RPMI8226 (cell line): ENCODE results near the gene GNAQ.
"Not testable (repeated sequence)": the region's sequence is repeated elsewhere in the genome, so short reads cannot be mapped to it uniquely, and the experiment has no call there.

Experiments used
- DNase-seq: peaks from one replicate; pipeline ENCODE4 v3.0.0-alpha.2; 2015

GNAQ gene

GRCh38 chr9:77806741-77807140 lies 224.9 kb downstream of the GNAQ start:
- no peak for DNase-seq

- DNase-seq, result no peak
These were observed 225.8 kb downstream of the GNAQ start for GRCh38 chr9:77805810-77806209.

GRCh38 chr9:77803423-77803822 lies 228.2 kb downstream of the GNAQ start:
- no peak for DNase-seq

GRCh38 chr9:77802515-77803293 lies 228.9 kb downstream of the GNAQ start:
- no peak for DNase-seq

- DNase-seq, result no peak
These were observed 229.5 kb downstream of the GNAQ start for GRCh38 chr9:77802064-77802463.

- no peak for DNase-seq
These were observed 230.6 kb downstream of the GNAQ start for GRCh38 chr9:77800924-77801551.

- DNase-seq, result no peak
These were observed 233.5 kb downstream of the GNAQ start for GRCh38 chr9:77798140-77798539.

- no peak for DNase-seq
These were observed 236.6 kb downstream of the GNAQ start for GRCh38 chr9:77794985-77795384.

- no peak for DNase-seq
These were observed 237.8 kb downstream of the GNAQ start for GRCh38 chr9:77793849-77794248.

GRCh38 chr9:77789891-77790290 lies 241.7 kb downstream of the GNAQ start:
- no peak for DNase-seq

GRCh38 chr9:77785341-77785740 lies 246.3 kb downstream of the GNAQ start:
- no peak for DNase-seq

- DNase-seq, result no peak
These were observed 248.1 kb downstream of the GNAQ start for GRCh38 chr9:77783518-77783917.

GRCh38 chr9:77779010-77779409 lies 252.6 kb downstream of the GNAQ start:
- DNase-seq, result no peak

GRCh38 chr9:77773381-77773780 lies 258.2 kb downstream of the GNAQ start:
- DNase-seq, result no peak

GRCh38 chr9:77772646-77773045 lies 259.0 kb downstream of the GNAQ start:
- DNase-seq, result no peak

- no peak for DNase-seq
These were observed 260.4 kb downstream of the GNAQ start for GRCh38 chr9:77771171-77771570.

- DNase-seq, result no peak
These were observed 261.3 kb downstream of the GNAQ start for GRCh38 chr9:77770340-77770739.

- DNase-seq, result no peak
These were observed 262.4 kb downstream of the GNAQ start for GRCh38 chr9:77769246-77769645.

- no peak for DNase-seq
These were observed 265.0 kb downstream of the GNAQ start for GRCh38 chr9:77766587-77766986.

GRCh38 chr9:77765781-77766259 lies 265.8 kb downstream of the GNAQ start:
- no peak for DNase-seq

GRCh38 chr9:77764894-77765780 lies 266.5 kb downstream of the GNAQ start:
- no peak for DNase-seq

- DNase-seq, result no peak
These were observed 268.0 kb downstream of the GNAQ start for GRCh38 chr9:77763566-77763965.

- not testable (repeated sequence) for DNase-seq
These were observed 270.7 kb downstream of the GNAQ start for GRCh38 chr9:77760919-77761318.
